Measurements from ENCODE around the gene CYP11A1.

Gene CYP11A1

GRCh38 chr15:74318376-74319137, 48.9 kb downstream of the CYP11A1 start:
- peak; percentile 75 to 95 for DNase-seq

- peak; percentile 76 to 91 for DNase-seq
Observed at GRCh38 chr15:74317820-74318375, 49.5 kb downstream of the CYP11A1 start.

- DNase-seq, result no peak
Observed at GRCh38 chr15:74316141-74316540, 51.3 kb downstream of the CYP11A1 start.

GRCh38 chr15:74315626-74316025, 51.8 kb downstream of the CYP11A1 start:
- no peak for DNase-seq

- peak in 1 of 2 experiments; percentile 28 for DNase-seq
Observed at GRCh38 chr15:74314795-74315438, 52.5 kb downstream of the CYP11A1 start.

GRCh38 chr15:74313889-74314288, 53.6 kb downstream of the CYP11A1 start:
- no peak for DNase-seq

- peak; percentile 86 to 92 for DNase-seq
Observed at GRCh38 chr15:74312445-74313007, 54.9 kb downstream of the CYP11A1 start.

- DNase-seq, result peak in 1 of 2 experiments; percentile 49
Observed at GRCh38 chr15:74311734-74312444, 55.6 kb downstream of the CYP11A1 start.

GRCh38 chr15:74307827-74308811, 59.3 kb downstream of the CYP11A1 start:
- peak; percentile 50 to 69 for DNase-seq

GRCh38 chr15:74306781-74307217, 60.6 kb downstream of the CYP11A1 start:
- DNase-seq, result no peak

GRCh38 chr15:74305687-74306086, 61.8 kb downstream of the CYP11A1 start:
- DNase-seq, result no peak

GRCh38 chr15:74304431-74304830, 63.0 kb downstream of the CYP11A1 start:
- DNase-seq, result no peak

- DNase-seq, result no peak
Observed at GRCh38 chr15:74303741-74304309, 63.6 kb downstream of the CYP11A1 start.

- DNase-seq, result peak; percentile 16 to 41
Observed at GRCh38 chr15:74302821-74303359, 64.6 kb downstream of the CYP11A1 start.

- no peak for DNase-seq
Observed at GRCh38 chr15:74301583-74302361, 65.7 kb downstream of the CYP11A1 start.

GRCh38 chr15:74300057-74300795, 67.2 kb downstream of the CYP11A1 start:
- no peak for DNase-seq

- DNase-seq, result no peak
Observed at GRCh38 chr15:74297887-74298286, 69.6 kb downstream of the CYP11A1 start.

- DNase-seq, result no peak
Observed at GRCh38 chr15:74295800-74296199, 71.6 kb downstream of the CYP11A1 start.

- peak in 1 of 2 experiments; percentile 36 for DNase-seq
Observed at GRCh38 chr15:74294010-74294409, 73.4 kb downstream of the CYP11A1 start.
